GDM1 (cell line): Measurements from ENCODE around the gene ZBTB34.

Experiments used
- DNase-seq: peaks from one replicate; lab custom pipeline; 2025; lab: John Stamatoyannopoulos, UW

Gene ZBTB34

GRCh38 chr9:126842977-126843799, 17.3 kb upstream of the ZBTB34 start:
- DNase-seq: no peak

- DNase-seq: no peak
Observed at GRCh38 chr9:126844085-126844484, 16.4 kb upstream of the ZBTB34 start.

- no peak for DNase-seq
Observed at GRCh38 chr9:126847051-126847450, 13.4 kb upstream of the ZBTB34 start.

- no peak for DNase-seq
Observed at GRCh38 chr9:126849591-126850225, 10.7 kb upstream of the ZBTB34 start.

GRCh38 chr9:126851286-126851880, 9.1 kb upstream of the ZBTB34 start:
- DNase-seq: no peak

GRCh38 chr9:126852086-126852688, 8.3 kb upstream of the ZBTB34 start:
- DNase-seq: no peak

- no peak for DNase-seq
Observed at GRCh38 chr9:126853667-126854066, 6.8 kb upstream of the ZBTB34 start.

- no peak for DNase-seq
Observed at GRCh38 chr9:126854734-126855133, 5.7 kb upstream of the ZBTB34 start.

GRCh38 chr9:126856326-126856877, 4.0 kb upstream of the ZBTB34 start:
- DNase-seq: no peak

GRCh38 chr9:126857261-126857960, 3.0 kb upstream of the ZBTB34 start:
- DNase-seq: no peak

GRCh38 chr9:126859111-126859510, 1.3 kb upstream of the ZBTB34 start:
- no peak for DNase-seq

- DNase-seq: no peak
Observed at GRCh38 chr9:126860757-126861466, 473 bp downstream of the ZBTB34 start.

- no peak for DNase-seq
Observed at GRCh38 chr9:126861707-126862103, 1.3 kb downstream of the ZBTB34 start.

GRCh38 chr9:126862104-126862761, 1.8 kb downstream of the ZBTB34 start:
- peak; percentile 23 for DNase-seq

- no peak for DNase-seq
Observed at GRCh38 chr9:126864771-126865170, 4.3 kb downstream of the ZBTB34 start.

- DNase-seq: no peak
Observed at GRCh38 chr9:126869368-126869767, 8.9 kb downstream of the ZBTB34 start.

GRCh38 chr9:126872516-126872915, 12.1 kb downstream of the ZBTB34 start:
- DNase-seq: no peak

- DNase-seq: no peak
Observed at GRCh38 chr9:126874546-126875314, 14.3 kb downstream of the ZBTB34 start.

- DNase-seq: no peak
Observed at GRCh38 chr9:126875756-126876510, 15.5 kb downstream of the ZBTB34 start.
